Endothelial cell of umbilical vein (primary cell): ENCODE data around the gene CLEC14A. TPM values are rescaled to one million over a fixed set of nuclear protein-coding genes. Genes with fewer than 3 reads are reported as not detected.

Experiments
- BruUV-seq: library from RNA; stranded (reverse); fragments of 400-500 nt; replicated peaks from 2 replicates; lab custom pipeline; 2021; lab: Mats Ljungman, UMichigan
- CTCF ChIA-PET: fragments of 300-600, 350-600 bp; sonication (Branson Sonifier 250); formaldehyde crosslinking; loops from one replicate; lab custom pipeline; 2021; ENCODE audit warnings: antibody characterized with exemption, inconsistent platforms; lab: Charles Lee
- POLR2A ChIA-PET: fragments of 300-600, 350-600 bp; sonication (Branson Sonifier 250); formaldehyde crosslinking; loops from one replicate; lab custom pipeline; 2021; ENCODE audit warnings: antibody characterized with exemption, inconsistent platforms; lab: Charles Lee
- DNase-seq: peaks from one replicate; pipeline ENCODE4 v3.0.0-alpha.2; 2011; ENCODE audit warnings: low read depth, low spot score
- FAIRE-seq: peaks from 2 replicates; lab custom pipeline; 2011; peaks lifted over from hg19 to GRCh38; lab: Jason Lieb, UNC
- H2AFZ ChIP-seq: 2 replicates; pipeline ENCODE4 v1.6.0; 2012; ENCODE audit warnings: low read depth, low read length, control low read depth, inconsistent platforms
- H3K27ac ChIP-seq: 2 replicates; pipeline ENCODE4 v1.5.1; 2011; ENCODE audit warnings: low read depth, mild to moderate bottlenecking, control low read depth, low read length, moderate library complexity; ENCODE audit not compliant: insufficient read depth
- H3K27me3 ChIP-seq, 2 experiments: 2 replicates each; pipeline versions ENCODE4 v1.6.0 to v1.6.1; 2011; ENCODE audit warnings: low read length in 2 of 2, mixed read lengths in 1 of 2; ENCODE audit not compliant: control insufficient read depth in 2 of 2, insufficient read depth in 2 of 2
- H3K36me3 ChIP-seq, 2 experiments: 2 replicates in 1 of 2; 3 replicates in 1 of 2; pipeline ENCODE4 v1.5.1; 2011; ENCODE audit warnings: low read length in 2 of 2, mild to moderate bottlenecking in 1 of 2, moderate library complexity in 1 of 2; ENCODE audit not compliant: control insufficient read depth in 2 of 2, insufficient read depth in 2 of 2; ENCODE audit errors: extremely low read depth in 1 of 2
- H3K4me1 ChIP-seq: 3 replicates; pipeline ENCODE4 v1.5.1; 2011; ENCODE audit warnings: mild to moderate bottlenecking, low read length; ENCODE audit not compliant: control insufficient read depth, insufficient read depth; ENCODE audit errors: extremely low read depth
- H3K4me2 ChIP-seq: 2 replicates; pipeline ENCODE4 v1.6.1; 2011; ENCODE audit warnings: low read length, control low read depth, mixed read lengths; ENCODE audit not compliant: insufficient read depth
- H3K4me3 ChIP-seq, 3 experiments: fragments of 200-600 bp in 1 of 3; sonication (generic), shearing (Covaris generic) in 1 of 3; replicated peaks in 1 of 3; 2 replicates each; pipeline ENCODE4 v1.5.1; 2011 to 2016; ENCODE audit warnings: control low read depth in 3 of 3, low read length in 3 of 3, mild to moderate bottlenecking in 2 of 3, inconsistent platforms in 1 of 3, low read depth in 1 of 3, moderate library complexity in 1 of 3; ENCODE audit not compliant: insufficient read depth in 1 of 3
- H3K79me2 ChIP-seq: 2 replicates; pipeline ENCODE4 v1.6.0; 2012; ENCODE audit warnings: low read length, inconsistent platforms; ENCODE audit not compliant: control insufficient read depth, insufficient read depth
- H3K9ac ChIP-seq: replicated peaks from 2 replicates; pipeline ENCODE3; 2011; ENCODE audit warnings: low read length, control low read depth; ENCODE audit not compliant: insufficient read depth; ENCODE audit errors: extremely low read depth
- H3K9me1 ChIP-seq: replicated peaks from 3 replicates; pipeline ENCODE4 v1.6.0; 2011; ENCODE audit warnings: mild to moderate bottlenecking, low read length; ENCODE audit not compliant: control insufficient read depth, insufficient read depth; ENCODE audit errors: extremely low read depth
- H3K9me3 ChIP-seq: replicated peaks from 2 replicates; pipeline ENCODE4 v1.5.1; 2012; ENCODE audit warnings: low read length, inconsistent platforms; ENCODE audit not compliant: control insufficient read depth, insufficient read depth
- H4K20me1 ChIP-seq: replicated peaks from 2 replicates; pipeline ENCODE3; 2011; ENCODE audit warnings: mild to moderate bottlenecking, low read length; ENCODE audit not compliant: control insufficient read depth, insufficient read depth; ENCODE audit errors: extremely low read depth
- CTCF ChIP-seq, 2 donors: IDR thresholded peaks; 1 replicate in 1 of 2; 2 replicates in 1 of 2; pipeline ENCODE4 v1.5.1; 2011; ENCODE audit warnings: low read length in 2 of 2, mild to moderate bottlenecking in 2 of 2, moderate library complexity in 2 of 2, control low read depth in 1 of 2, inconsistent platforms in 1 of 2, low read depth in 1 of 2; ENCODE audit not compliant: insufficient read depth in 1 of 2; ENCODE audit errors: extremely low read depth in 1 of 2
- EZH2 ChIP-seq: IDR thresholded peaks from 2 replicates; pipeline ENCODE4 v1.6.1; 2012; ENCODE audit warnings: borderline replicate concordance, low read depth, mild to moderate bottlenecking, moderate library complexity, low read length, inconsistent platforms; ENCODE audit not compliant: severe bottlenecking
- FOS ChIP-seq: IDR thresholded peaks from 2 replicates; pipeline ENCODE4 v1.6.1; 2011; ENCODE audit warnings: mild to moderate bottlenecking, low read length, moderate library complexity, borderline replicate concordance; ENCODE audit not compliant: insufficient read depth
- GATA2 ChIP-seq: IDR thresholded peaks from 2 replicates; pipeline ENCODE4 v1.7.0; 2011; ENCODE audit warnings: low read depth, mild to moderate bottlenecking, moderate library complexity, mixed read lengths, low read length; ENCODE audit not compliant: insufficient read length, insufficient read depth
- JUN ChIP-seq: IDR thresholded peaks from 2 replicates; pipeline ENCODE4 v1.6.1; 2011; ENCODE audit warnings: borderline replicate concordance, low read depth; ENCODE audit not compliant: insufficient read length, insufficient read depth
- MAX ChIP-seq: IDR thresholded peaks from 2 replicates; pipeline ENCODE4 v1.6.1; 2011; ENCODE audit not compliant: insufficient read depth, insufficient read length
- MYC ChIP-seq: IDR thresholded peaks from one replicate; pipeline ENCODE4 v1.6.1; 2011; ENCODE audit warnings: mild to moderate bottlenecking, low read depth, low read length
- POLR2A ChIP-seq: IDR thresholded peaks from 2 replicates; pipeline ENCODE4 v1.6.1; 2012; ENCODE audit warnings: low read depth, mild to moderate bottlenecking, control low read depth, low read length
- POLR2AphosphoS5 ChIP-seq: IDR thresholded peaks from 2 replicates; pipeline ENCODE4 v1.6.1; 2012; ENCODE audit warnings: low read depth, mild to moderate bottlenecking, control low read depth, low read length, moderate library complexity; ENCODE audit not compliant: insufficient read depth
- dilution Hi-C: fragments of 300-500 bp; cut with MboI; formaldehyde crosslinking; loops from one replicate; pipeline ENCODE4 v1.15.0; 2019; ENCODE audit warnings: low sequenced_read_pairs; ENCODE audit not compliant: extremely low pct_ligation_motif_present
- intact Hi-C: fragments of 100-400 bp; cut with micrococcal nuclease; formaldehyde crosslinking; loops from one replicate; pipeline ENCODE4 v1.10.0; 2022
- polyA plus RNA-seq, 4 experiments: library from polyadenylated mRNA; depleted of rRNA in 3 of 4; stranded (reverse) in 3 of 4; unstranded in 1 of 4; fragments of >200 nt; gene quantifications; 2 replicates each; pipeline versions ENCODE4 v1.2.1 to v1.2.3, GENCODE V29; 2011 to 2012; ENCODE audit warnings: missing spikeins in 1 of 4
- total RNA-seq: library from RNA; stranded (reverse); gene quantifications from 2 replicates; pipeline ENCODE4 v1.2.3, GENCODE V29; 2021

Gene CLEC14A
- total and polyA plus RNA-seq, 2 donors (not counting 3 experiments of a cell fraction or from before 2014, with no cell fraction given), result 396 to 562 TPM

- H3K4me1 ChIP-seq, result peaks cover 20% of the 10 kb centered on the region
- H3K27ac ChIP-seq, result no peak overlapping the region
- H3K9ac ChIP-seq, result no peak overlapping the region
- no peaks in the 10 kb centered on the region for H3K9me1 ChIP-seq
- no peak for DNase-seq
- TF ChIP-seq MYC (no peak), POLR2AphosphoS5 (no peak), POLR2A (no peak), MAX (no peak), FOS (no peak)
- CTCF ChIA-PET, result interaction anchor here (1.7 kb wide), 1 partner anchor 10 kb away, joined by 5 read pairs; no protein-coding TSS in a partner anchor
- BruUV-seq, result no TSS peak
- H3K9me3 ChIP-seq, result no peaks in the 10 kb centered on the region
- H3K4me3 ChIP-seq, result no peak overlapping the region
- H3K4me2 ChIP-seq, result no peak overlapping the region
- dilution Hi-C loops, result no loop called here
- no peaks in the 10 kb centered on the region for H3K36me3 ChIP-seq
- H2AFZ ChIP-seq, result no peak overlapping the region
- H3K79me2 ChIP-seq, result no peaks in the 10 kb centered on the region
- intact Hi-C loops, result no loop called here
- POLR2A ChIA-PET, result interaction anchor here (0.7 kb wide), 1 partner anchor 444 kb away, joined by 3 read pairs; no protein-coding TSS in a partner anchor
- H3K27me3 ChIP-seq, result no peaks in the 10 kb centered on the region
- FAIRE-seq, result no peak
- H4K20me1 ChIP-seq, result no peaks in the 10 kb centered on the region
Observed at GRCh38 chr14:38261620-38262019, 5.7 kb upstream of the CLEC14A start.

- peak; percentile 88 for FAIRE-seq
- H3K36me3 ChIP-seq, result peaks cover 6 to 8% of the 10 kb centered on the region in 2 experiments
- no peaks in the 10 kb centered on the region for H3K9me1 ChIP-seq
- BruUV-seq, result no TSS peak
- H4K20me1 ChIP-seq, result no peaks in the 10 kb centered on the region
- H3K27ac ChIP-seq, result peak overlapping the region; percentile 89
- no peak for TF ChIP-seq GATA2
- peak; percentile 95 for TF ChIP-seq JUN
- no peak for TF ChIP-seq POLR2A
- TF ChIP-seq MAX, result no peak
- TF ChIP-seq EZH2, result no peak
- TF ChIP-seq FOS, result peak; percentile 82
- TF ChIP-seq MYC, result no peak
- no peak for TF ChIP-seq CTCF (IDR thresholded peaks at IDR 0.05; ENCODE audit: extremely low read depth in 1 of 2, insufficient read depth in 1 of 2, low read depth in 1 of 2, low read length in 2 of 2)
- no peaks in the 10 kb centered on the region for H3K9me3 ChIP-seq
- H2AFZ ChIP-seq, result no peak overlapping the region
- H3K79me2 ChIP-seq, result peaks cover 33% of the 10 kb centered on the region
- H3K9ac ChIP-seq, result peak overlapping the region; percentile 99
- ChIA-PET POLR2A (interaction anchor here (1.3 to 2.0 kb wide), 2 partner anchors 33 to 343 kb away, joined by 9 read pairs; no protein-coding TSS in a partner anchor), CTCF (interaction anchor here (0.7 to 10.5 kb wide), 18 partner anchors 9 to 355 kb away, joined by 3 to 120 read pairs (median 6); no protein-coding TSS in a partner anchor)
- peak overlapping the region in 2 of 3 experiments; percentile 1 to 100 for H3K4me3 ChIP-seq
- intact Hi-C loops (loop anchor here (2.0 to 5.0 kb wide), 3 partner anchors 270 to 463 kb away; no protein-coding TSS in a partner anchor), dilution Hi-C loops (no loop called here)
- DNase-seq, result peak; percentile 80
- peak overlapping the region; percentile 99 for H3K4me2 ChIP-seq
- H3K27me3 ChIP-seq, result no peaks in the 10 kb centered on the region
- H3K4me1 ChIP-seq, result peaks cover 20% of the 10 kb centered on the region
Observed at GRCh38 chr14:38257507-38257906, 1.6 kb upstream of the CLEC14A start.
